CD8-positive, alpha-beta memory T cell (primary cell): ENCODE measurements around the gene SNX19. TPM values are rescaled to one million over a fixed set of nuclear protein-coding genes. Genes with fewer than 3 reads are reported as not detected.

Experiments
- CTCF ChIA-PET: fragments of 350-600 bp; sonication (Branson Sonifier 250); formaldehyde crosslinking; loops from one replicate; lab custom pipeline; 2021; ENCODE audit warnings: antibody characterized with exemption; lab: Charles Lee
- POLR2A ChIA-PET: fragments of 350-600 bp; sonication (Branson Sonifier 250); formaldehyde crosslinking; loops from one replicate; lab custom pipeline; 2021; ENCODE audit warnings: antibody characterized with exemption; lab: Charles Lee
- DNase-seq, 5 donors: peaks; one replicate each; pipeline versions ENCODE4 v3.0.0 to v3.0.0-alpha.2; 2020 to 2022; ENCODE audit warnings: mixed read lengths in 1 of 5
- H3K27ac ChIP-seq: one replicate; pipeline ENCODE4 v1.7.0; 2013; ENCODE audit warnings: low read depth, mild to moderate bottlenecking, low read length, moderate library complexity
- H3K27me3 ChIP-seq: 2 replicates; pipeline ENCODE4 v1.7.0; 2013; ENCODE audit warnings: low read length, mild to moderate bottlenecking; ENCODE audit not compliant: insufficient read depth, poor library complexity, severe bottlenecking
- H3K36me3 ChIP-seq: 2 replicates; pipeline ENCODE4 v1.7.0; 2013; ENCODE audit warnings: mild to moderate bottlenecking, low read length, moderate library complexity; ENCODE audit not compliant: insufficient read depth
- H3K4me1 ChIP-seq: 2 replicates; pipeline ENCODE4 v1.7.0; 2013; ENCODE audit warnings: mild to moderate bottlenecking, low read length, moderate library complexity; ENCODE audit not compliant: insufficient read depth
- H3K4me3 ChIP-seq: 2 replicates; pipeline ENCODE4 v1.7.0; 2013; ENCODE audit warnings: mild to moderate bottlenecking, low read length
- H3K9me3 ChIP-seq: 2 replicates; pipeline ENCODE4 v1.7.0; 2013; ENCODE audit warnings: mild to moderate bottlenecking, low read length
- H3K27ac Mint-ChIP-seq, 8 donors: one replicate each; pipeline ENCODE4 v1.8.0; 2020 to 2021; ENCODE audit warnings: mixed read lengths in 8 of 8, mild to moderate bottlenecking in 6 of 8, inconsistent platforms in 3 of 8, moderate library complexity in 3 of 8
- H3K27me3 Mint-ChIP-seq, 2 donors: one replicate each; pipeline ENCODE4 v1.8.0; 2020 to 2021; ENCODE audit warnings: mixed read lengths in 2 of 2, mild to moderate bottlenecking in 1 of 2, moderate library complexity in 1 of 2
- H3K36me3 Mint-ChIP-seq, 3 donors: one replicate each; pipeline ENCODE4 v1.8.0; 2020 to 2021; ENCODE audit warnings: mixed read lengths in 3 of 3, inconsistent platforms in 1 of 3, mild to moderate bottlenecking in 1 of 3
- H3K4me1 Mint-ChIP-seq, 3 donors: one replicate each; pipeline ENCODE4 v1.8.0; 2020 to 2021; ENCODE audit warnings: mixed read lengths in 3 of 3, inconsistent platforms in 1 of 3, mild to moderate bottlenecking in 1 of 3
- H3K4me3 Mint-ChIP-seq, 7 donors: one replicate each; pipeline ENCODE4 v1.8.0; 2020 to 2021; ENCODE audit warnings: mixed read lengths in 7 of 7, mild to moderate bottlenecking in 6 of 7, moderate library complexity in 4 of 7, inconsistent platforms in 2 of 7
- H3K9me3 Mint-ChIP-seq, 5 donors: one replicate each; pipeline ENCODE4 v1.8.0; 2020 to 2022; ENCODE audit warnings: mixed read lengths in 5 of 5, mild to moderate bottlenecking in 3 of 5, moderate library complexity in 2 of 5, inconsistent platforms in 1 of 5
- polyA plus RNA-seq: library from polyadenylated mRNA; unstranded; fragments of 300-500 nt; fragmentation: Illumina TruSeq; gene quantifications from one replicate; pipeline ENCODE4 v1.2.3, GENCODE V29; 2021
- total RNA-seq, 2 experiments: library from RNA; stranded (reverse); gene quantifications; one replicate each; pipeline ENCODE4 v1.2.3, GENCODE V29; 2021

SNX19 gene
- total and polyA plus RNA-seq, 3 experiments from 2014 or later, result 21.9 to 44.4 (median 41.2) TPM

DNA sequence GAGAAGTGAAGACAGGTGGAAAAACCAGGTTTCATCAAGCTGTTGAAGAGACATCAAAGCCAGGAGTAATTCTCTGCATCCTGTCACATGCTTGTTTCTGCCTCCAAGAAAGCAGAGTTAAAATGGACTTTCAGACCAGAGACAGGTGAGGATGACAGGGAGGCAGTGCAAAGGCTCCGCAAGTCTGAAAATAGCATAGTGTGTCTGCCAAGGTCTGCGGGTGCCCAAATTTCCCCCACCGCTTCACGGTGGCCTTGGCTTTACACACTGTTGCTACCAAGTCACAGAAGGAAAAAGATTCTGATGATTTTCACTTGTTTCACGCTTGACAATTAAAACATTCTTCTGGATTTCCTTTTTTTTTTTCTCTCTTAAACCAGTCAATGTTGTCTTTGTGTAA lies 44.2 kb downstream of the SNX19 start:
- H3K27ac ChIP-seq, result no peak overlapping the region
- no peaks in the 10 kb centered on the region for H3K4me1 ChIP-seq
- peaks cover 9% of the 10 kb centered on the region for H3K36me3 ChIP-seq
- H3K4me3 ChIP-seq, result no peak overlapping the region
- ChIA-PET CTCF (interaction anchor here (4.3 kb wide), 1 partner anchor 10 kb away, joined by 17 read pairs; no protein-coding TSS in a partner anchor), POLR2A (no interaction called here)
- Mint-ChIP-seq H3K27ac (no peak overlapping the region), H3K36me3 (peaks cover 0 to 87% (median 18%) of the 10 kb centered on the region in 3 donors), H3K27me3 (no peaks in the 10 kb centered on the region), H3K4me3 (no peak overlapping the region), H3K9me3 (no peaks in the 10 kb centered on the region), H3K4me1 (no peaks in the 10 kb centered on the region)
- no peaks in the 10 kb centered on the region for H3K27me3 ChIP-seq
- DNase-seq, result no peak
- H3K9me3 ChIP-seq, result no peaks in the 10 kb centered on the region

DNA sequence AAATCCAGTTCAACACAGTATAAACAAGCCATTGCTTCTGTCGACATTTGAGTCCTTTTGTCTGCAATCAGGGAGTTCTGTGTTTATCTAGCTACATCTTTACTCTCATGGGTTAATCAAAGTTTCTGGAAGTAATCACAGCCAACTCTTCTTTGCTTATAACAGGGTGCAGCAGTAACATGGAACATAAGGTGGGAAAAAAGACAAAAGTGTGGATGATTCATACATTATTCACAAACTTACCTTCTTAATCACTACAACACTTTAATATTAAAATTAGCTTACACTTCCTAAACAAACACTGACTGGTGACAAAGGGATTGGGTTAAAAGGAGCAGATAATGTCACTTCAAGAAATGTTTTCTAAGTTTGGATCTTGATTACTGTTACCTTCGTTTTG lies 44.7 kb downstream of the SNX19 start:
- Histone ChIP-seq H3K27ac (no peak overlapping the region), H3K36me3 (peaks cover 6% of the 10 kb centered on the region), H3K27me3 (no peaks in the 10 kb centered on the region), H3K9me3 (no peaks in the 10 kb centered on the region), H3K4me3 (no peak overlapping the region), H3K4me1 (no peaks in the 10 kb centered on the region)
- POLR2A ChIA-PET, result no interaction called here
- Mint-ChIP-seq H3K27ac (no peak overlapping the region), H3K27me3 (no peaks in the 10 kb centered on the region), H3K36me3 (peaks cover 0 to 82% (median 17%) of the 10 kb centered on the region in 3 donors), H3K9me3 (no peaks in the 10 kb centered on the region), H3K4me3 (no peak overlapping the region), H3K4me1 (no peaks in the 10 kb centered on the region)
- CTCF ChIA-PET, result interaction anchor here (4.3 kb wide), 1 partner anchor 10 kb away, joined by 17 read pairs; no protein-coding TSS in a partner anchor
- DNase-seq, result no peak

DNA sequence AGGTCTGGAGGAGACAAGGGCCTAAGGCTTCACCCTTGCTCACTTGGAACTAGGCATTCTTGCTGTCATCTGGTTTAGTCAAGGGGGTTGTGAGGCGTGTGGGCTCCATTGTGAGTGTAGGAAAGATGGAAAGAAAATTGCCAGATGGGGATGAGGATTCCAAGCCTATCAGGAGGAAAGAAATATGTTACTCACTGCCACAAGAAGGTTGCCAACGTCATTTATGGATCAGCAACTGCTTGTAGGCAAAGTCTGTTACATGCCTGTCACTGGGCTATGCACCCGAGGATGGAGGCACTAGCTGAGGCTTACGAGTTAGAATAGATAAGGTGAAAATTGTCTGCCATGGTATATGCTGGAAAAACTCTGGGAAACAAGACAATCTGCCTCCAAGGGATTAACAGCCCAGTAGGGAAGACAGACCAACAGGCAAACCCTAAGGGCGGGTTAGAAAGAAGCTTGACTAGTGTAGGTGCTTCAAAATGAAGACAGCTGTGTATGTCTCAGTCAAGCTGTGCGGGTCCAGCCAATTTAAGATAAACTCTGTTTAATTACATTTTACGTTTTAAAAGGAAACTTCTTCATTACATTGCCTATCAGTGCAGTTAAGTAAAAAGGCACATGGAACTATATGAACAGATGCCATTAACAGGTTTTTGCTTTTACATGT lies 47.4 kb downstream of the SNX19 start:
- H3K27me3 Mint-ChIP-seq, result no peaks in the 10 kb centered on the region
- CTCF ChIA-PET, result interaction anchor here (1.1 kb wide), 1 partner anchor 47 kb away, joined by 3 read pairs; the partner anchor contains the start of gene SNX19
- POLR2A ChIA-PET, result no interaction called here
- peaks cover 0 to 56% (median 8%) of the 10 kb centered on the region in 3 donors for H3K36me3 Mint-ChIP-seq
- Histone ChIP-seq H3K36me3 (no peaks in the 10 kb centered on the region), H3K27ac (no peak overlapping the region), H3K4me3 (no peak overlapping the region), H3K27me3 (no peaks in the 10 kb centered on the region), H3K9me3 (no peaks in the 10 kb centered on the region), H3K4me1 (no peaks in the 10 kb centered on the region)
- H3K9me3 Mint-ChIP-seq, result no peaks in the 10 kb centered on the region
- DNase-seq, result no peak
- H3K4me3 Mint-ChIP-seq, result no peak overlapping the region
- H3K27ac Mint-ChIP-seq, result peak overlapping the region in 3 of 8 donors; percentile 2 to 76 (median 3)
- H3K4me1 Mint-ChIP-seq, result no peaks in the 10 kb centered on the region

DNA sequence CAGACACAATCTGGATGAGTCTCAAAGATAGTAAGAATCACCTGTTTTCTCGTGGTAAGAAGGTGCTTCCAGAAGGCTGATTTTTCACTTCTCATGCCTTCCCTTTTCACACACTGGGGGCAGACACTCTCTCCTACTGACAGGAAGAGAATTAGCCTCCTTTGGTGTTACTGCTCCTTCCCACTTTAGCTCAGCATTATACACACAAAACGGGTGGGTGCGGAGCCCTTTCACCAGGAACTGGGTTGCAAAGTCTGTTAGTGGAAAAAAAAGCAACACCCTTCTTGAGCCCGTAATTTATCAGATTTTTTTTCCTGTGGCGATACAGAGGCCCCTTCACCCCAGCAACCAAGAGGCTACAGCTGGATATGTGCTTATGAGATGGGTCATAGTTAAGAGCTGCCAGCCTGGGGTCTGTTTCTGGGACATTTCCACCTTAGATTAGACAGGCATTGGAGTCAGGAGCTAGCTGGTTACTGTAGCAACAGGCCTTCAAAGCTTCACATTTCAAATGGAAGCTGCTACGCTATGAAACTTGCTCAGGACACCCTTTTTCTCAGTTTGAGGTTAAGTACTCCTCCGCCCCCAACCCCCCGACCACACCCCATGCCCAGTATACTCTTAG lies 48.1 kb downstream of the SNX19 start:
- no peaks in the 10 kb centered on the region for H3K27me3 ChIP-seq
- peaks cover 0 to 50% (median 8%) of the 10 kb centered on the region in 3 donors for H3K36me3 Mint-ChIP-seq

DNA sequence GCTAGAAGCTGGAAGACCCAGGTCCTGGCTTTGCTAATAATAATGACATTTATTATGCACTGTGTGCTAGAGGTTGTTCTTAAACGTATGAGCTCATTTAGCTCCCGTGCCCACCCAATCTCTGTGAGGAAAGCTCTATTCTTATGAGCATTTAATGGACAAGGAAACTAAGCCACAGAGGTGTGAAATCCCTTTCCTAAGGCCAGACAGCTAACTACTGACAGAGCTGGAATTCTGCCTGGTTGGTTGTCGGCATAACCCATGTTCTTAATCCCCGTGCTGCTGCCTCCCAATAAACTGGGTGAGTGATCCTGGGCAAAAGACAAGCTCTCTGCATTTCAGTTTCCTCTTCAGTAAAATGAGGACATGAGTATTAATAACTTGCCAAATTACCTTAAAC lies 49.4 kb downstream of the SNX19 start:
- Histone ChIP-seq H3K27ac (no peak overlapping the region), H3K4me1 (peaks cover 1% of the 10 kb centered on the region), H3K9me3 (no peaks in the 10 kb centered on the region), H3K27me3 (no peaks in the 10 kb centered on the region), H3K4me3 (no peak overlapping the region), H3K36me3 (no peaks in the 10 kb centered on the region)
- no peak overlapping the region for H3K27ac Mint-ChIP-seq
- no peaks in the 10 kb centered on the region for H3K27me3 Mint-ChIP-seq
- H3K4me3 Mint-ChIP-seq, result no peak overlapping the region
- peaks cover 0 to 5% (median 4%) of the 10 kb centered on the region in 3 donors for H3K4me1 Mint-ChIP-seq
- no peaks in the 10 kb centered on the region for H3K9me3 Mint-ChIP-seq
- ChIA-PET CTCF (interaction anchor here (2.1 kb wide), 1 partner anchor 436 kb away, joined by 10 read pairs; no protein-coding TSS in a partner anchor), POLR2A (no interaction called here)
- peaks cover 0 to 36% (median 8%) of the 10 kb centered on the region in 3 donors for H3K36me3 Mint-ChIP-seq
- DNase-seq, result no peak

More for the DNA sequence above, 48.1 kb downstream of the SNX19 start:
- Histone ChIP-seq H3K4me1 (no peaks in the 10 kb centered on the region), H3K4me3 (no peak overlapping the region), H3K9me3 (no peaks in the 10 kb centered on the region), H3K36me3 (no peaks in the 10 kb centered on the region), H3K27ac (no peak overlapping the region)
- ChIA-PET CTCF (interaction anchor here (2.1 kb wide), 1 partner anchor 437 kb away, joined by 10 read pairs; no protein-coding TSS in a partner anchor), POLR2A (no interaction called here)
- no peak overlapping the region for H3K27ac Mint-ChIP-seq
- H3K4me1 Mint-ChIP-seq, result no peaks in the 10 kb centered on the region
- no peaks in the 10 kb centered on the region for H3K9me3 Mint-ChIP-seq
- DNase-seq, result no peak
- H3K27me3 Mint-ChIP-seq, result no peaks in the 10 kb centered on the region
- H3K4me3 Mint-ChIP-seq, result no peak overlapping the region

DNA sequence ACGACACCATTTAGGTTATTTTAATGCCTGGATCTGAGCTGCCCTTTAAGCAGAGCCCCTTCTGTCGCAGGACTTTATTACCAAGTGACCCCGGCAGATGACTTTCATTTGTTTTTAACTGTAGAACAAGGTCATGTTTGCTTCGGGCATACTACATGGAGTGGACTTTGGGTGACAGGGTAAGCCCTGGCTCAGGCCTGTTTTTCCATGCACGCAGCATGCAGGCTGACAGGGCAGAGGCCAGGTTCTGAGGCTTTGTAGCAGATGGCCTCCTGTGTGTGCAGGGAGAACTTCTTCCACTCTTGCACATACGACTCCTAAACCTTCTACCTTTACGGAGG lies 50.5 kb downstream of the SNX19 start:
- H3K4me1 ChIP-seq, result peaks cover 4% of the 10 kb centered on the region
- Mint-ChIP-seq H3K27ac (no peak overlapping the region), H3K4me1 (peaks cover 0 to 8% (median 5%) of the 10 kb centered on the region in 3 donors), H3K9me3 (no peaks in the 10 kb centered on the region), H3K4me3 (no peak overlapping the region), H3K36me3 (peaks cover 0 to 25% (median 2%) of the 10 kb centered on the region in 3 donors), H3K27me3 (no peaks in the 10 kb centered on the region)
- H3K36me3 ChIP-seq, result no peaks in the 10 kb centered on the region
- no peaks in the 10 kb centered on the region for H3K27me3 ChIP-seq
- CTCF ChIA-PET, result interaction anchor here (1.1 kb wide), 1 partner anchor 431 kb away, joined by 3 read pairs; no protein-coding TSS in a partner anchor
- H3K9me3 ChIP-seq, result no peaks in the 10 kb centered on the region
- POLR2A ChIA-PET, result no interaction called here
- H3K4me3 ChIP-seq, result no peak overlapping the region
- no peak for DNase-seq
- H3K27ac ChIP-seq, result no peak overlapping the region

DNA sequence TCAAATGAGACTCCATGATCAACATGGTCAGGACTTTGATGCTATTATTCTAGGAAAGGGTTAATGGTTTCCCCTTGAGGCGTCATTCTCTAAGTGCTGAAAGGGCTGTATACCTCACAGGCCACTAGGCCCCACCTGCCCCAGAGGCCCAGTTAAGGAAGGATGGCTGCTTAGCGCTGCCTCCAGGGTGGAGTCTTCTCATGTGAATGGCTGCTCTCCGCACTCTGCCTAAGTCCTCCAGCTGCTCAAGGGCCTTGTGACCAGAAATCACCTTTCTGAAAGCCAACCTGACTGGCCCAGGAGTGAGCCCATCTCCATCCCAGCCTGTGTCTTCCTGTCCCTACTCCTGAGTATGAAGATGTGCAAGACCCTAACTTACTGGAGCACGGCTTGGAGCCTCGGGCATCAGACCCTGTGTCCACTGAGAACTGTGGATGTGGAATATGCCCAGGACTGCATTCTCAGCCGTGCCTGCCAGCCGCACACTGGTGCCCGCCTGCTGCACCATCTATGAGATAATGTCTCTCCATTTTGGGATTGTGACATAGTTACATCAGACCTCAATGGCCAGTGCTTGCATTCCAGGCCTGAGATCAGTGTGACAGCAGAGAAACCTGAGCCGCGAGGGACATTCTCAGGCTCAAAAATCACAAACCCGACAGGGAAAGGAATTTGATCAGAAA lies 51.0 kb downstream of the SNX19 start:
- POLR2A ChIA-PET, result no interaction called here
- Histone ChIP-seq H3K9me3 (no peaks in the 10 kb centered on the region), H3K36me3 (no peaks in the 10 kb centered on the region), H3K27ac (no peak overlapping the region), H3K27me3 (no peaks in the 10 kb centered on the region), H3K4me1 (peaks cover 4% of the 10 kb centered on the region), H3K4me3 (no peak overlapping the region)
- Mint-ChIP-seq H3K4me3 (no peak overlapping the region), H3K4me1 (peaks cover 0 to 8% (median 5%) of the 10 kb centered on the region in 3 donors), H3K36me3 (peaks cover 0 to 21% (median 1%) of the 10 kb centered on the region in 3 donors), H3K27me3 (no peaks in the 10 kb centered on the region), H3K9me3 (no peaks in the 10 kb centered on the region), H3K27ac (no peak overlapping the region)
- DNase-seq, result no peak
- CTCF ChIA-PET, result interaction anchor here (1.1 to 9.2 kb wide), 2 partner anchors 431 to 432 kb away, joined by 3 to 115 read pairs; no protein-coding TSS in a partner anchor
